H1 (cell line): Measurements from ENCODE around the gene ADD2. TPM values are rescaled to one million over a fixed set of nuclear protein-coding genes. Genes with fewer than 3 reads are reported as not detected.

Experiments
- CTCF ChIA-PET: fragments of 300-600 bp; sonication (Branson Sonifier 250); formaldehyde crosslinking; loops from one replicate; lab custom pipeline; 2021; ENCODE audit not compliant: partially characterized antibody; lab: Charles Lee
- POLR2A ChIA-PET: fragments of 300-600 bp; sonication (Branson Sonifier 250); formaldehyde crosslinking; loops from one replicate; lab custom pipeline; 2021; ENCODE audit warnings: inconsistent platforms; ENCODE audit not compliant: partially characterized antibody; lab: Charles Lee
- DNase-seq, 2 experiments: peaks; one replicate each; pipeline versions ENCODE4 v3.0.0 to v3.0.0-alpha.2; 2010 to 2022; ENCODE audit warnings: low spot score in 2 of 2, low read depth in 1 of 2, mixed read lengths in 1 of 2
- FAIRE-seq: peaks from 2 replicates; lab custom pipeline; 2011; peaks lifted over from hg19 to GRCh38; lab: Jason Lieb, UNC
- H2AFZ ChIP-seq: 2 replicates; pipeline ENCODE4 v1.8.1; 2012; ENCODE audit warnings: low read length, inconsistent platforms
- H2AK5ac ChIP-seq: 2 replicates; pipeline ENCODE4 v1.6.1; 2013; ENCODE audit warnings: low read depth, low read length
- H2BK120ac ChIP-seq: replicated peaks from 2 replicates; pipeline ENCODE3; 2013; ENCODE audit warnings: low read depth, low read length, inconsistent platforms
- H2BK12ac ChIP-seq: 2 replicates; pipeline ENCODE4 v1.6.1; 2013; ENCODE audit warnings: low read depth, low read length
- H2BK15ac ChIP-seq: 2 replicates; pipeline ENCODE4 v1.6.1; 2013; ENCODE audit warnings: low read length
- H2BK20ac ChIP-seq: 2 replicates; pipeline ENCODE4 v1.6.1; 2013; ENCODE audit warnings: low read length
- H2BK5ac ChIP-seq: 2 replicates; pipeline ENCODE4 v1.6.1; 2013; ENCODE audit warnings: low read depth, low read length
- H3K14ac ChIP-seq: 2 replicates; pipeline ENCODE4 v1.6.1; 2013; ENCODE audit warnings: inconsistent platforms; ENCODE audit not compliant: insufficient read length
- H3K18ac ChIP-seq: 2 replicates; pipeline ENCODE4 v1.6.1; 2013; ENCODE audit warnings: low read length; ENCODE audit errors: extremely low read depth
- H3K23ac ChIP-seq: 2 replicates; pipeline ENCODE4 v1.6.1; 2013; ENCODE audit warnings: inconsistent platforms; ENCODE audit not compliant: insufficient read length
- H3K23me2 ChIP-seq: 2 replicates; pipeline ENCODE4 v1.6.1; 2013; ENCODE audit warnings: low read depth, low read length
- H3K27ac ChIP-seq: 2 replicates; pipeline ENCODE4 v1.6.1; 2011; ENCODE audit warnings: low read depth, low read length, inconsistent platforms
- H3K27me3 ChIP-seq, 4 experiments: replicated peaks in 1 of 4; 1 replicate in 1 of 4; 2 replicates in 3 of 4; pipeline versions ENCODE4 v1.6.1 to v1.8.1; 2011 to 2013; ENCODE audit warnings: low read length in 3 of 4, mild to moderate bottlenecking in 3 of 4, inconsistent platforms in 2 of 4, mixed read lengths in 2 of 4, moderate library complexity in 1 of 4; ENCODE audit not compliant: control insufficient read depth in 3 of 4, insufficient read depth in 3 of 4; ENCODE audit errors: extremely low read depth in 1 of 4
- H3K36me3 ChIP-seq, 4 experiments: 2 replicates each; pipeline versions ENCODE4 v1.6.1 to v1.8.1; 2011 to 2013; ENCODE audit warnings: mild to moderate bottlenecking in 4 of 4, low read length in 3 of 4, moderate library complexity in 2 of 4, control low read depth in 1 of 4, inconsistent platforms in 1 of 4; ENCODE audit not compliant: insufficient read depth in 4 of 4, control insufficient read depth in 2 of 4
- H3K4ac ChIP-seq: replicated peaks from 2 replicates; pipeline ENCODE3; 2013; ENCODE audit warnings: low read length, low read depth, mixed read lengths, inconsistent platforms; ENCODE audit not compliant: insufficient read length
- H3K4me1 ChIP-seq, 4 experiments: replicated peaks in 1 of 4; 1 replicate in 1 of 4; 2 replicates in 3 of 4; pipeline versions ENCODE4 v1.6.1 to v1.8.1; 2011 to 2013; ENCODE audit warnings: low read length in 3 of 4, inconsistent platforms in 2 of 4, mixed read lengths in 1 of 4; ENCODE audit not compliant: insufficient read depth in 4 of 4, control insufficient read depth in 3 of 4
- H3K4me2 ChIP-seq, 2 experiments: 2 replicates each; pipeline versions ENCODE4 v1.6.1 to v1.8.1; 2011 to 2013; ENCODE audit warnings: low read depth in 2 of 2, low read length in 2 of 2, control low read depth in 1 of 2, inconsistent platforms in 1 of 2, mild to moderate bottlenecking in 1 of 2; ENCODE audit not compliant: insufficient read depth in 1 of 2
- H3K4me3 ChIP-seq, 4 experiments: fragments of 200-600, 300-600 bp in 1 of 4; sonication (generic), shearing (Covaris generic), sonication (Bioruptor Twin) in 1 of 4; 2 replicates each; pipeline versions ENCODE4 v1.5.1 to v1.8.1; 2011 to 2016; ENCODE audit warnings: low read length in 4 of 4, low read depth in 3 of 4, control low read depth in 2 of 4, inconsistent platforms in 2 of 4, mild to moderate bottlenecking in 2 of 4, mixed read lengths in 1 of 4, moderate library complexity in 1 of 4; ENCODE audit not compliant: insufficient read depth in 2 of 4; ENCODE audit errors: extremely low read depth in 1 of 4
- H3K56ac ChIP-seq: replicated peaks from 2 replicates; pipeline ENCODE3; 2013; ENCODE audit warnings: low read depth, mild to moderate bottlenecking, mixed read lengths, low read length, inconsistent platforms; ENCODE audit not compliant: insufficient read length
- H3K79me1 ChIP-seq: 2 replicates; pipeline ENCODE4 v1.6.1; 2013; ENCODE audit warnings: low read depth, low read length, control low read depth
- H3K79me2 ChIP-seq, 2 experiments: 2 replicates each; pipeline versions ENCODE4 v1.6.1 to v1.8.1; 2012 to 2013; ENCODE audit warnings: low read length in 2 of 2, mild to moderate bottlenecking in 2 of 2, inconsistent platforms in 1 of 2; ENCODE audit not compliant: insufficient read depth in 2 of 2, control insufficient read depth in 1 of 2
- H3K9ac ChIP-seq, 4 experiments: replicated peaks in 1 of 4; 1 replicate in 1 of 4; 2 replicates in 3 of 4; pipeline versions ENCODE4 v1.6.1 to v1.8.1; 2011 to 2013; ENCODE audit warnings: low read depth in 3 of 4, low read length in 3 of 4, control low read depth in 2 of 4, mild to moderate bottlenecking in 2 of 4, moderate library complexity in 2 of 4, inconsistent platforms in 1 of 4; ENCODE audit errors: extremely low read depth in 1 of 4
- H3K9me3 ChIP-seq, 2 experiments: 2 replicates each; pipeline versions ENCODE4 v1.6.1 to v1.8.1; 2012 to 2013; ENCODE audit warnings: mild to moderate bottlenecking in 2 of 2, moderate library complexity in 2 of 2, control low read depth in 1 of 2, inconsistent platforms in 1 of 2, low read depth in 1 of 2, low read length in 1 of 2, mixed read lengths in 1 of 2; ENCODE audit not compliant: insufficient read depth in 2 of 2
- H4K20me1 ChIP-seq, 2 experiments: replicated peaks in 1 of 2; 2 replicates each; pipeline versions ENCODE3 to v1.8.1; 2011 to 2013; ENCODE audit warnings: inconsistent platforms in 2 of 2, low read length in 2 of 2, mild to moderate bottlenecking in 1 of 2; ENCODE audit not compliant: insufficient read depth in 2 of 2, control insufficient read depth in 1 of 2
- H4K5ac ChIP-seq: 2 replicates; pipeline ENCODE4 v1.6.1; 2013; ENCODE audit warnings: low read length, low read depth, mixed read lengths, inconsistent platforms; ENCODE audit not compliant: insufficient read length
- H4K8ac ChIP-seq: 2 replicates; pipeline ENCODE4 v1.8.0; 2013; ENCODE audit warnings: mild to moderate bottlenecking, moderate library complexity, low read length, inconsistent platforms; ENCODE audit not compliant: insufficient read depth; ENCODE audit errors: extremely low read depth
- H4K91ac ChIP-seq: replicated peaks from 2 replicates; pipeline ENCODE3; 2013; ENCODE audit warnings: low read length, mixed read lengths, inconsistent platforms; ENCODE audit not compliant: insufficient read length
- MAFK ChIP-seq: IDR thresholded peaks from 2 replicates; pipeline ENCODE4 v1.6.1; 2012; ENCODE audit warnings: low read depth, mild to moderate bottlenecking, improper control_type of control experiment, low read length
- WGBS, 2 experiments: shearing (Covaris generic) in 1 of 2; methylation state at CpG; one replicate each; pipeline versions ENCODE4 v1.1.6 to v1.1.7; 2013 to 2015; ENCODE audit warnings: low lambda C conversion rate in 2 of 2, mixed read lengths in 2 of 2, inconsistent platforms in 1 of 2, low coverage in 1 of 2, missing lambda C conversion rate in 1 of 2; ENCODE audit not compliant: insufficient replicate concordance in 2 of 2, insufficient coverage in 1 of 2, insufficient read length in 1 of 2; ENCODE audit errors: extremely low coverage in 1 of 2, missing lambda C conversion rate in 1 of 2; 5-methylcytosine and 5-hydroxymethylcytosine counted together
- polyA plus RNA-seq, 7 experiments: library from polyadenylated mRNA; depleted of rRNA in 3 of 7; stranded (reverse) in 5 of 7; unstranded in 2 of 7; fragments of >200 nt in 5 of 7; fragments of 200-250 nt in 2 of 7; gene quantifications; 1 replicate in 5 of 7; 2 replicates in 1 of 7; 4 replicates in 1 of 7; pipeline versions ENCODE4 v1.2.1 to v1.2.3, GENCODE V29; 2011 to 2013; ENCODE audit warnings: missing spikeins in 2 of 7, mixed read lengths in 2 of 7
- total RNA-seq: library from RNA; stranded (reverse); fragmentation: NEBNext Ultra II Directional; extraction: Animal tissue kit (Norgen Biotek cat#: 25700); gene quantifications from 2 replicates; pipeline ENCODE4 v1.2.1, GENCODE V29; 2021

ADD2 gene
- total and polyA plus RNA-seq, 2 of the 8 experiments (the other 6 are each of a cell fraction or from before 2014, with no cell fraction given) = 58.5 to 170 TPM

GRCh38 chr2:70697603-70698383 lies 70.2 kb downstream of the ADD2 start:
- H4K8ac ChIP-seq = no peak overlapping the region
- H4K91ac ChIP-seq = no peak overlapping the region
- H3K18ac ChIP-seq = no peak overlapping the region
- H2BK5ac ChIP-seq = no peak overlapping the region
- H3K23me2 ChIP-seq = no peaks in the 10 kb centered on the region
- H3K9me3 ChIP-seq = no peaks in the 10 kb centered on the region
- no peak for DNase-seq
- H3K4me1 ChIP-seq = no peaks in the 10 kb centered on the region
- H3K56ac ChIP-seq = no peak overlapping the region
- no peak overlapping the region for H3K23ac ChIP-seq
- no peak overlapping the region for H3K4ac ChIP-seq
- H4K20me1 ChIP-seq = peaks cover 3 to 5% of the 10 kb centered on the region in 2 experiments
- peaks cover 3% of the 10 kb centered on the region; the same call in 1 of the 2 replicates for H3K79me1 ChIP-seq
- POLR2A ChIA-PET = interaction anchor here (1.0 to 1.2 kb wide), 2 partner anchors 8 to 16 kb away, joined by 3 to 4 read pairs; no protein-coding TSS in a partner anchor
- H3K14ac ChIP-seq = no peak overlapping the region
- H2AFZ ChIP-seq = no peak overlapping the region
- no peak overlapping the region for H2AK5ac ChIP-seq
- H2BK120ac ChIP-seq = no peak overlapping the region
- no peak overlapping the region for H2BK20ac ChIP-seq
- no peaks in the 10 kb centered on the region for H3K27me3 ChIP-seq
- H3K4me2 ChIP-seq = no peak overlapping the region
- H3K36me3 ChIP-seq = peaks cover 11 to 33% (median 24%) of the 10 kb centered on the region in 4 experiments; a peak in 7 of 8 replicates
- no peak overlapping the region for H3K27ac ChIP-seq
- CTCF ChIA-PET = interaction anchor here (0.9 to 3.4 kb wide), 7 partner anchors 9 to 357 kb away, joined by 3 to 21 read pairs (median 5); no protein-coding TSS in a partner anchor
- no peaks in the 10 kb centered on the region; a peak in 1 of 4 replicates for H3K79me2 ChIP-seq
- 97% methylated on average over 12 of the region's 12 CpGs; no CpG with 5 or more reads in 1 of the 2 experiments for WGBS, 2 experiments
- no peak overlapping the region for H4K5ac ChIP-seq
- FAIRE-seq = no peak
- H3K4me3 ChIP-seq = no peak overlapping the region
- H3K9ac ChIP-seq = no peak overlapping the region
- no peak overlapping the region for H2BK15ac ChIP-seq
- no peak overlapping the region for H2BK12ac ChIP-seq
- TF ChIP-seq MAFK = no peak
